Brain microvascular endothelial cell (primary cell): Measurements from ENCODE around the gene OVOL3.

Experiments used
- DNase-seq: peaks from one replicate; pipeline ENCODE4 v3.0.0-alpha.2; 2020
- H3K27ac ChIP-seq: fragments of 250-450 bp; sonication (Bioruptor Pico); 2 replicates; pipeline ENCODE4 v1.5.1; 2020; ENCODE audit warnings: mild to moderate bottlenecking, moderate library complexity
- H3K27me3 ChIP-seq: fragments of 250-450 bp; sonication (Bioruptor Pico); replicated peaks from 2 replicates; pipeline ENCODE4 v1.5.1; 2020; ENCODE audit warnings: mild to moderate bottlenecking
- H3K36me3 ChIP-seq: fragments of 250-450 bp; sonication (Bioruptor Pico); replicated peaks from 2 replicates; pipeline ENCODE4 v1.5.1; 2020; ENCODE audit warnings: mild to moderate bottlenecking
- H3K4me3 ChIP-seq: 2 replicates; pipeline ENCODE4 v1.5.1; 2011; ENCODE audit warnings: low read depth, mild to moderate bottlenecking, control low read depth, low read length, moderate library complexity
- CTCF ChIP-seq: IDR thresholded peaks from 2 replicates; pipeline ENCODE4 v1.5.1; 2011; ENCODE audit warnings: low read depth, mild to moderate bottlenecking, moderate library complexity, low read length, control low read depth, inconsistent platforms; ENCODE audit errors: missing control alignments
- in situ Hi-C: cut with HindIII; loops from 2 replicates; pipeline ENCODE4 v1.10.0; 2017; ENCODE audit warnings: low sequenced_read_pairs, low pct_ligation_motif_present

Gene OVOL3

GRCh38 chr19:36093146-36093662, 17.7 kb upstream of the OVOL3 start:
- no peak for DNase-seq
- in situ Hi-C loops: no loop called here

GRCh38 chr19:36093687-36094086, 17.3 kb upstream of the OVOL3 start:
- no peak for TF ChIP-seq CTCF
- H3K4me3 ChIP-seq: no peak overlapping the region
- in situ Hi-C loops: no loop called here
- no peaks in the 10 kb centered on the region for H3K36me3 ChIP-seq
- H3K27ac ChIP-seq: no peak overlapping the region
- DNase-seq: no peak
- H3K27me3 ChIP-seq: no peaks in the 10 kb centered on the region

More at GRCh38 chr19:36093146-36093662, 17.7 kb upstream of the OVOL3 start:
- Histone ChIP-seq H3K36me3 (no peaks in the 10 kb centered on the region), H3K27me3 (no peaks in the 10 kb centered on the region), H3K4me3 (no peak overlapping the region), H3K27ac (no peak overlapping the region)
- TF ChIP-seq CTCF: no peak

GRCh38 chr19:36097036-36097435, 13.9 kb upstream of the OVOL3 start:
- in situ Hi-C loops: no loop called here
- Histone ChIP-seq H3K4me3 (no peak overlapping the region), H3K27ac (no peak overlapping the region), H3K36me3 (no peaks in the 10 kb centered on the region), H3K27me3 (no peaks in the 10 kb centered on the region)
- DNase-seq: no peak
- TF ChIP-seq CTCF: no peak

- in situ Hi-C loops: no loop called here
- no peak for TF ChIP-seq CTCF
- DNase-seq: no peak
- H3K4me3 ChIP-seq: no peak overlapping the region
- no peak overlapping the region for H3K27ac ChIP-seq
- no peaks in the 10 kb centered on the region for H3K27me3 ChIP-seq
- no peaks in the 10 kb centered on the region for H3K36me3 ChIP-seq
These were observed 11.7 kb upstream of the OVOL3 start for GRCh38 chr19:36099166-36099785.

GRCh38 chr19:36100476-36100875, 10.5 kb upstream of the OVOL3 start:
- no peak for TF ChIP-seq CTCF
- H3K4me3 ChIP-seq: no peak overlapping the region
- no peaks in the 10 kb centered on the region for H3K36me3 ChIP-seq
- in situ Hi-C loops: no loop called here
- DNase-seq: no peak
- H3K27ac ChIP-seq: no peak overlapping the region
- H3K27me3 ChIP-seq: no peaks in the 10 kb centered on the region
